Panc1 (cell line): ENCODE results near the gene MRPL48. TPM values are rescaled to one million over a fixed set of nuclear protein-coding genes. Genes with fewer than 3 reads are reported as not detected.

Experiments
- ATAC-seq: fragments of 200-7000 bp; cut with Tn5 transposase; 2 replicates; pipeline ENCODE4 v1.9.1; 2020; ENCODE audit warnings: mild to moderate bottlenecking, moderate library complexity
- BruUV-seq: library from RNA; stranded (reverse); fragments of 400-500 nt; replicated peaks from 2 replicates; lab custom pipeline; 2021; lab: Mats Ljungman, UMichigan
- CTCF ChIA-PET: fragments of 300-600 bp; sonication (Branson Sonifier 250); formaldehyde crosslinking; loops from one replicate; lab custom pipeline; 2022; ENCODE audit warnings: antibody characterized with exemption; lab: Charles Lee
- POLR2A ChIA-PET: fragments of 300-600 bp; sonication (Branson Sonifier 250); formaldehyde crosslinking; loops from one replicate; lab custom pipeline; 2022; ENCODE audit warnings: antibody characterized with exemption; lab: Charles Lee
- DNase-seq: peaks from one replicate; pipeline ENCODE4 v3.0.0-alpha.2; 2010; ENCODE audit warnings: low read depth, low spot score
- H3K27ac ChIP-seq: 2 replicates; pipeline ENCODE4 v1.5.1; 2011; ENCODE audit warnings: mild to moderate bottlenecking, low read length, inconsistent platforms
- H3K27me3 ChIP-seq: fragments of 200-500 bp; sonication (Bioruptor generic); 2 replicates; pipeline ENCODE4 v1.6.0; 2014; ENCODE audit warnings: low read length, inconsistent platforms; ENCODE audit not compliant: control insufficient read depth, insufficient read depth
- H3K36me3 ChIP-seq: fragments of 200-500 bp; sonication (Bioruptor generic); 2 replicates; pipeline ENCODE4 v1.5.1; 2014; ENCODE audit warnings: inconsistent platforms, mild to moderate bottlenecking, low read length, moderate library complexity; ENCODE audit not compliant: control insufficient read depth, insufficient read depth
- H3K4me1 ChIP-seq: 2 replicates; pipeline ENCODE4 v1.5.1; 2011; ENCODE audit warnings: inconsistent platforms, mild to moderate bottlenecking, low read length, moderate library complexity; ENCODE audit not compliant: control insufficient read depth, insufficient read depth
- H3K4me3 ChIP-seq, 2 experiments: 2 replicates each; pipeline ENCODE4 v1.5.1; 2011 to 2012; ENCODE audit warnings: low read depth in 2 of 2, low read length in 2 of 2, mild to moderate bottlenecking in 2 of 2, inconsistent platforms in 1 of 2, moderate library complexity in 1 of 2
- H3K9me3 ChIP-seq: fragments of 200-500 bp; sonication (Bioruptor generic); 2 replicates; pipeline ENCODE4 v1.5.1; 2014; ENCODE audit warnings: low read depth, mild to moderate bottlenecking, inconsistent platforms, low read length, moderate library complexity; ENCODE audit not compliant: control insufficient read depth, insufficient read depth
- CTCF ChIP-seq: fragments of 450-650 bp; IDR thresholded peaks from 2 replicates; pipeline ENCODE4 v1.5.1; 2017; ENCODE audit warnings: mild to moderate bottlenecking
- POLR2AphosphoS5 ChIP-seq: IDR thresholded peaks from 2 replicates; pipeline ENCODE4 v1.6.1; 2012; ENCODE audit warnings: mild to moderate bottlenecking, low read depth, low read length, moderate library complexity
- SIN3A ChIP-seq: IDR thresholded peaks from 2 replicates; pipeline ENCODE4 v1.6.1; 2012; ENCODE audit warnings: low read depth, mild to moderate bottlenecking, low read length, moderate library complexity, borderline replicate concordance; ENCODE audit not compliant: insufficient read depth
- TCF7L2 ChIP-seq: IDR thresholded peaks from 2 replicates; pipeline ENCODE4 v1.6.1; 2011; ENCODE audit warnings: mild to moderate bottlenecking, low read depth, low read length, inconsistent platforms
- in situ Hi-C: cut with HindIII; loops from 2 replicates; pipeline ENCODE4 v1.10.0; 2016; ENCODE audit warnings: low sequenced_read_pairs, low pct_unique_long_range_greater_than_20kb
- intact Hi-C: fragments of 100-400 bp; cut with micrococcal nuclease; formaldehyde crosslinking; loops from one replicate; pipeline ENCODE4 v1.10.0; 2022; ENCODE audit not compliant: unreplicated experiment
- total RNA-seq: library from RNA; stranded (reverse); gene quantifications from one replicate; pipeline ENCODE4 v1.2.1, GENCODE V29; 2021; ENCODE audit not compliant: unreplicated experiment
- TF ChIP-seq, protein P1 (sequence below), 2 experiments: IDR thresholded peaks; 2 replicates each; pipeline ENCODE4 v1.6.1; 2011 to 2012; ENCODE audit warnings: low read depth in 2 of 2, control low read depth in 1 of 2, low read length in 1 of 2, mild to moderate bottlenecking in 1 of 2, moderate library complexity in 1 of 2; ENCODE audit not compliant: insufficient read depth in 1 of 2

MRPL48 gene
- total RNA-seq, 1 experiment from 2014 or later: 42.0 TPM

DNA sequence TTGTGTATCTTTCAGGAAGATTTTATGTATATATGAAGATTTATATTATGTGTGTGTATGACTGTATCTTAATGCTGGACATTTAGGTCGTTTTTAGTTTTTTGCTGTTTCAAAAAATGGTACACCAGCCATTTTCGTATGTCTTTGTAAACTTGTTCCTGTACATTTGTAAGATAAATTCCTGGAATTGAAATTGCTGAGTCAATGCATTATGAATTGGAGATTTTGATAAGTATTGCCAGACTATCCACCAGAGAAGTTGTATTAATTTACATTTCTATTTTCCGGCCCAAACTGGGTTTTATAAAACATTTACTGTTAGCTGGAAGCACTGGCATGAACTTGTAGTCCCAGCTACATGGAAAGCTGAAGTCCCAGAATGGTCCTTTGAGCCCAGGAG is 24.6 kb downstream of the MRPL48 start:
- no peak for ATAC-seq
- Histone ChIP-seq H3K27me3 (no peaks in the 10 kb centered on the region), H3K36me3 (no peaks in the 10 kb centered on the region), H3K4me1 (no peaks in the 10 kb centered on the region), H3K9me3 (no peaks in the 10 kb centered on the region), H3K4me3 (no peak overlapping the region), H3K27ac (no peak overlapping the region)
- in situ Hi-C loops: no loop called here
- ChIA-PET CTCF (no interaction called here), POLR2A (no interaction called here)
- TF ChIP-seq POLR2AphosphoS5: no peak
- TF ChIP-seq, protein P1, sequence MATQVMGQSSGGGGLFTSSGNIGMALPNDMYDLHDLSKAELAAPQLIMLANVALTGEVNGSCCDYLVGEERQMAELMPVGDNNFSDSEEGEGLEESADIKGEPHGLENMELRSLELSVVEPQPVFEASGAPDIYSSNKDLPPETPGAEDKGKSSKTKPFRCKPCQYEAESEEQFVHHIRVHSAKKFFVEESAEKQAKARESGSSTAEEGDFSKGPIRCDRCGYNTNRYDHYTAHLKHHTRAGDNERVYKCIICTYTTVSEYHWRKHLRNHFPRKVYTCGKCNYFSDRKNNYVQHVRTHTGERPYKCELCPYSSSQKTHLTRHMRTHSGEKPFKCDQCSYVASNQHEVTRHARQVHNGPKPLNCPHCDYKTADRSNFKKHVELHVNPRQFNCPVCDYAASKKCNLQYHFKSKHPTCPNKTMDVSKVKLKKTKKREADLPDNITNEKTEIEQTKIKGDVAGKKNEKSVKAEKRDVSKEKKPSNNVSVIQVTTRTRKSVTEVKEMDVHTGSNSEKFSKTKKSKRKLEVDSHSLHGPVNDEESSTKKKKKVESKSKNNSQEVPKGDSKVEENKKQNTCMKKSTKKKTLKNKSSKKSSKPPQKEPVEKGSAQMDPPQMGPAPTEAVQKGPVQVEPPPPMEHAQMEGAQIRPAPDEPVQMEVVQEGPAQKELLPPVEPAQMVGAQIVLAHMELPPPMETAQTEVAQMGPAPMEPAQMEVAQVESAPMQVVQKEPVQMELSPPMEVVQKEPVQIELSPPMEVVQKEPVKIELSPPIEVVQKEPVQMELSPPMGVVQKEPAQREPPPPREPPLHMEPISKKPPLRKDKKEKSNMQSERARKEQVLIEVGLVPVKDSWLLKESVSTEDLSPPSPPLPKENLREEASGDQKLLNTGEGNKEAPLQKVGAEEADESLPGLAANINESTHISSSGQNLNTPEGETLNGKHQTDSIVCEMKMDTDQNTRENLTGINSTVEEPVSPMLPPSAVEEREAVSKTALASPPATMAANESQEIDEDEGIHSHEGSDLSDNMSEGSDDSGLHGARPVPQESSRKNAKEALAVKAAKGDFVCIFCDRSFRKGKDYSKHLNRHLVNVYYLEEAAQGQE (IDR thresholded peaks at IDR 0.05; ENCODE audit: insufficient read depth in 1 of 2, low read depth in 2 of 2, low read length in 1 of 2): no peak
- no peak for TF ChIP-seq SIN3A
- no peak for TF ChIP-seq CTCF
- TF ChIP-seq TCF7L2: no peak
- DNase-seq: no peak
- intact Hi-C loops: no loop called here
- no TSS peak for BruUV-seq

GRCh38 chr11:73814812-73815211 is 27.1 kb downstream of the MRPL48 start:
- CTCF ChIA-PET: no interaction called here
- Histone ChIP-seq H3K27ac (no peak overlapping the region), H3K4me1 (no peaks in the 10 kb centered on the region), H3K36me3 (no peaks in the 10 kb centered on the region), H3K9me3 (no peaks in the 10 kb centered on the region), H3K27me3 (no peaks in the 10 kb centered on the region), H3K4me3 (no peak overlapping the region)
- BruUV-seq: no TSS peak
- intact Hi-C loops (no loop called here), in situ Hi-C loops (no loop called here)
- DNase-seq (no peak), ATAC-seq (no peak)
- POLR2A ChIA-PET: no interaction called here
- TF ChIP-seq, protein P1 (IDR thresholded peaks at IDR 0.05; ENCODE audit: insufficient read depth in 1 of 2, low read depth in 2 of 2, low read length in 1 of 2): no peak
- no peak for TF ChIP-seq CTCF
- TF ChIP-seq TCF7L2: no peak
- TF ChIP-seq SIN3A: no peak
- no peak for TF ChIP-seq POLR2AphosphoS5
